Fibroblast of upper back skin (primary cell): ENCODE data around the gene NDUFS6.

Experiments
- DNase-seq: peaks from one replicate; pipeline ENCODE4 v3.0.0-alpha.2; 2013

The NDUFS6 gene

GRCh38 chr5:1818784-1819183, 17.6 kb downstream of the NDUFS6 start:
- no peak for DNase-seq

DNA sequence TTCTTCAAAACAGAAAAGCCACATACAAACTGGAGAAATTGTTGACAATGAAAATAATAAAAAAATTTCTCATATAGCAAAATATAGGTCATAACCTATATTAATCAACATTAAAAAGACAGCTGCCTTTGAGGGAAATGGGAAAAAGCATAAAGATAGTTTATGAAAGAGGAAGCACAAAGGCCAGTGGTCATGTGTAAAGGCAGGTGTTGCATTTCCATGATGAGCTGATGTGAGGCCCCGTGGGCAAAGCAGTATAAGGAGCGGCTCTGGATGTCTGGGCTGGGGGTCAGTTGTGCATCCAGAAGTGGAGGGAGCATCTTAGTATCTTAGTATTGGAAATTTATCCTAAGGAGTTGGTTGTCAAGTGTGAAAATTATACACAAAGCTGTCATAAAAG, 18.3 kb downstream of the NDUFS6 start:
- DNase-seq: no peak

- no peak for DNase-seq
These were observed 19.2 kb downstream of the NDUFS6 start for GRCh38 chr5:1820381-1820780.

DNA sequence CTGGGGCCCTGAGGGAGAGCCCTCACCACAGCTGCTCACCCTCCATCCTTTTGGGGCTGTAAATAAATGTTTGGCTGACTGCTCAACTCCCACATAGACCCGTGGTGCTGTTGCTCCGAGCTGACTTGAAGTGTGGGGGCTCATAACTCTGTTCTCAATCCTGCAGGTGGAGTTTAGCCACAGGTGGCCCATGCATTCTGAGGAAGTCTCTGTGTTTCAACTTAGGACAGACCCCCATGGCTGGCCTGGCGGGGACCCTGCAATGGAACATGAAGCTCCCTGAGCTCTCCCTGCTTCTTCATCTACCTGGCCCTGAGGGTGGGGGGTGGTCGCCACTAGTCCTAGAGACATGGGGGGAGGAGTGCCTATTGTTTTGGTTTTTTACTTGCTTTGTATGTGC, 19.7 kb downstream of the NDUFS6 start:
- DNase-seq: no peak

DNA sequence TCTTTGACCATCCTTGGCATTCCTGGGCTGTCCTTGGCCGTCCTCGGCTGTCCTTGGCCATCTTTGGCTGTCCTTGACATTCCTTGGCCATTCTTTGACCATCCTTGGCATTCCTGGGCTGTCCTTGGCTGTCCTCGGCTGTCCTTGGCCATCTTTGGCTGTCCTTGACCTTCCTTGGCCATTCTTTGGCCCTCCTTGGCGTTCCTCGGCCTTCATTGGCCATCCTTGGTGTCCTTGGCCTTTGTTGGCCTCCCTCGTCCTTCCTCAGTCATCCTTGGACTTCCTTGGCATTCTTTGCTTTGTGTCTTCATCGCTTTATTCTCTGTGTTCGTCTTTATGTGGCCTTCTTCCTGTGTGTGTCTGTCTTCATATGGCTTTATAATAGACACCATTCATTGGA, 20.7 kb downstream of the NDUFS6 start:
- no peak for DNase-seq

DNA sequence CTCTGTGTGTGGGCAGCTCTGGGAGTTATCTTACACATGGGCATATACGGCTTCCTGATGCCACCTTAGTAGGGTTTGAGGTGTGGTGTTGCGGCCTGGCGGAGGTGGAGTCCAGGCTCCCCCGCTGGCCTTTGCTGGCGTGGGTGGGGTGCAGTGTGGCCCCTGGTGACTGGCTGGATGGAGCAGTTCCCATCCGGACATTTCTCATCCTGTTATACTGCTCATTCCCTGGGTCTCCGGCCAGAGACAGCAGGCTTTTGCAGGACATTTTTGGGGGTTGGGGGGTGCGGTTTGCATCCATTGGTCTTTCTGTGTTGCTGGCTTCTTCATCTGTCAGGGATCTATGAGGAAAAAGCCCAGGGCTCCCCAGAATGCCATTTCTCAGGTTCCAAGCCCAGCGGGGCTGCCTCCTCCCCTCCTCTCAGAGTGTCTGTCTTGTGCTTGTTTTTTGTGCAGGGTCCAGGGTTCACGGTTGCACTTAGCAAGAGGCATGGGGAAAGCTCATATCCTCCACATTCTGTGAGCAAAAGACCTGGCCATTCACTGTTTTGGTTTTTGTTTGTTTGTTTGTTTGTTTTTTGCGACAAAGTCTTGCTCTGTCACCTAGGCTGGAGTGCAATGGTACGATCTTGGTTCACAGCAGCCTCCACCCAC, 22.3 kb downstream of the NDUFS6 start:
- DNase-seq: no peak

DNA sequence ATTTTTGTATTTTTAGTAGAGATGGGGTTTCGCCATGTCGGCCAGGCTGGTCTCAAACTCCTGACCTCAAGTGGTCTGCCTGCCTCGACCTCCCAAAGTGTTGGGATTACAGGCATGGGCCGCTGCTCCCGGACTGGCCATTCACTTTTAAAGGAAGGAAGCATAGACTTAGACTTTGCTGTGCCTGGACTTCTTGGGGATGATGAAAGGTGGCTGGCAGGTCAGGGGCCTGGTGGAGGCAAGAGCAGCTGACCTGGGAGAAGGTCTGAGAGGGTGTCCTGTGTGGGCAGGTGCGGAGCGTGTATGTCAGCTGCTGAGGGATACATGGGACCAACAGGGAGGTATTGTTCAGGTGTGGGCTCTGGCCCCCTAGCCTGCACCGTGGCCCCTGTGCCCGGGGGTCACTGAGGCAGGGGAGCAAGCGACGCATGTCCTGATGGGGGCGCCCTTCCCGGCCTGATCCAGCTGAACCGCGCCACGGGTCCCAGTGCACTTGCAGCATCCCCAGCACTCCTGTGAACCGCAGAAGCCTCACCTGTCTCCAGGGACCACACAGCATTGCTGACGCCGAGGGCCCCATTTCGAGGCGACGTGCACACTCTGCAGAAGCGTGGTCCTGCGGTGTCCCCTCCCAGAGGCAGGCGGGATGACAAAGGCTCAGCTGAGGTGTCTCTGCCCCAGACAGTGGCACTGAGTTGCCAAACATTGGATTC, 23.1 kb downstream of the NDUFS6 start:
- no peak for DNase-seq

DNA sequence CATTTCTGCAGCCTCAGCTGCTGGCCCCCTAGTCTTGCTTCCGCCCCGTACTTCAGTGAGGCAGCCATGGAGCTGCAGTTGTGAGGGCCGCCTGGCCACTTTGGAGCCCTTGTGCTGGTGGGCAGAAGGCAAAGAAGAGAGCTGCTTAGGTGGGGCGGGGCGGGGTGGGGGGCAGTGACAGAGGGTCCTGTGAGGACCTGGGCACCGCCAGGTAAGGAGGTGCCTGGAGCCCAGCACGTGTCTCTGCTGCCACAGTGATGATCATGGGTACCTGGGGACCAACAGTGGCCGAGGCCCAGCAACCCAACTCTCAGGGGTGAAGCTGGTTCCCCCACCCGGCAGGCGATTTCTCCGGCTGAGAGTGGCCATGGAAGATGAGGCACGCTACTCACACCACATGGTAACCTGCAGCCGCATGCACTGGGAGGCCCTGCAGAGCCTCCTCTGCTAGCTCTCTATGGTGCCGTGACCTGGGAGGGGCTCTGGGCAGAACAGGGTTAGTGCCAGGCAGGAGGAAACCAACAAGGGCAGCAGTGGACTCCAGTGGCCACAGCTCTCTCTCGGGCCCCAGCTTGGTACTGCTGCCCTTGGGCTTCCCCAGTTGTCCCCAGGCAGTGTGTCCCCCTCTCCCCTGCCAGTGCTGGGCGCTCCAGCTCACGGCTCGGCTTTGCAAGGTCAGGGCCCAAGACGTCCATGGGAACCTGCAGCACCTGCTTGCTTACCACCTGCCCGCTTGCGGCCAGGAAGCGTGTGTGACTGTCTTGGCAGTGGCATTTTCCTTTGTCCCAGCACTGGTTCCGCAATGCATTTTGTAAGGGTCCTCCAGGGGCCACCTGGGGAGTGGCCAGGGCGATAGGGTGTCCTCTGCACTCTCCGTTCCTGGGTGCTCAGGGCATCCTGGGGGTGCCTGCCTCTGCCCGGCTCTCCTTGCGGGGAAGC, 24.0 kb downstream of the NDUFS6 start:
- no peak for DNase-seq

DNA sequence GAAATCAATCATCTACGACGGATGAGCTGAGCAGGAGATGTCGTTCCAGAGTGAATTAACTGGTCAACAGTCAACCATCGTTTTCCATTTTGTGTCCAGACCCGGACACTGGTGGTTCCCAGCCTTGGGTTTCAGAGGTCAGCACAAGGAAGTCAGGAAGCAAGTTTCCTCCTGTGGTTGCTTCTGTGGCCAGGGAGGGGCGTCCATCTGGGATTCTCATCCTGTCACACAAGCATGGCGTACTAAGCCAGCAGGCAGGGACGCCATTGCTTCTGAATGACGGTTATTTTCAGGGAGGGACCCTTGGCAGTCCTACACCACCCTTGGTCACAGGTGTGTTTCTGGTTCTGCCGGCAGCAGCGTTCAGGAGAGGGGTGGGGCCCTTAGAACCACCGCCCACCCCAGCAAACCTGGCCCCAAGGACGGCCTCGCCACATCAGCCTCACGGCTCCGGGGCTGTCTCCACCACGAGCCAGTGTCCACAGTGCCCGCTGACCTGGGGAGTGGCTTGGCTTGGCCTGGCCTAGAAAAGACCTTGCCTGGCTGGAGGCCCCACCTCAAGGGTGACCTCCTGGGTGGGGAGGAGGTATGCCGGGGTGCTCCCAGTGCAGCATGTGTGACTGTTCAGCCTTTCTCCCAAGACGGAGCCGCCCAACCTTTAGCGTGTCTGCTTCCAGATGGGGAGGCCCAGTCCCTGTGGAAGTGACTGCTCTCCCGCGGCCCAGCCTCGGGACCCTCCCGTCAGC, 25.2 kb downstream of the NDUFS6 start:
- DNase-seq: no peak

DNA sequence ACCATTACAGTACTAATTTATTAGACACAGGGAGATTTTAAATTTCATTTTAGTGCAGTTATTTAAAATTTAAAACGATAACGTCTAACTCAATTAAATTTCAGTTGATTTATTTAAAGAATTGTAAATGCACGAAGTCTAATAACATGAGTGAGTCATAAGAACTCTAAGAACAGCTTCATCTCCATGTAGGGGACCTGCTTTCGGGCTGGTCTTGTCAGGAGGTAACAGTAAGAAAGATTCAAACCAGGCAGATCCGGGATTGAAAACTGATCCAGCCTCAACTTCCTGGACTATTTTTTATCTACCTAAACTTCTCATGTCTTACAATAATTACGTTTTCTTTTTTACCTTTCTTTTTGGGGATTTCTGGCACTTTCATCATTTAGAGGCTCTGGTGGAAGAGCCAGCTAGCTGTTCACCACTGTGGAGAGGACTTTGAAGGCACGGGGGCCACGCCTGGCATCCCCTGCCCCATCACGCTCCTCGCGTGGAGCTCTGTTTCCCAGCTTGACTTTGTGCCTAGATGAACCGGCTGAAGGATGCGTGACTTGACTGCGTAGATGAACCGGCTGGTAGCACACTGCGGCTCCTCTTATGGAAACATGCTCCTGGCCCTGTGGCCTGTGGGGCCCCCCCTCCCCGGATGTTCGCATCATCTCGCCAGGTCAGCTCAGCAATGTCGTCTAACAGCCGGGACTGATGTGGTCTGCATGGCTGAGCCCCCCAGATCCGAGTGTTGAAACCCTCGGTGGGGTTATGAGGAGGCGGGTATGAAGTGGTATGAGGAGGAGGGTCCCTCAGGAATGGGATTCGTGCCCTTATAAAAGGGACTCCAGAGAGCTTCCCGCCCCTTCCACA, 26.0 kb downstream of the NDUFS6 start:
- DNase-seq: no peak

DNA sequence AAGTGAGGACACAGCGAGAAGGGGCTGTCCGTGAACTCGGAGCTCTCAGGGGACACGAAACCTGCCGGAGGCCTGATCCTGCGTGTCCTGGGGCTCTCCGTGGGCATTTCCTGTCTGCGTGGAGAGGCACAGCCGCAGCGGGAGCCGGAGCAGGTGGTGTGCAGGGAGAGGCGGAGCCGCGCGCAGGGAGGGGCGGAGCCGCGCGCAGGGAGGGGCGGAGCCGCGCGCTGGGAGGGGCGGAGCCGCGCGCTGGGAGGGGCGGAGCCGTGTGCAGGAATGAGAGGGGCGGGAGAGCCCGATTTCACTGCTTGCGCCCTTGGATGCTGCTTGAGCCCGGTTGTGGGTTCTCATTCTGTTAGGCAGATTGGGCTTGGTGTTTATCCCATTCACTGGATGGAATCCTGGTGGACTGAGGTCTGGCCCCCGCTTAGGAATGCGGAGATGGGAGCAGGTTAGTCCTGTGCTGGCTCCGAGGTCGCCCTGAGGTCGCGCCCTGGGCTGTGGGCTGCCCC, 26.7 kb downstream of the NDUFS6 start:
- DNase-seq: no peak

GRCh38 chr5:1830571-1831228, 29.5 kb downstream of the NDUFS6 start:
- no peak for DNase-seq

DNA sequence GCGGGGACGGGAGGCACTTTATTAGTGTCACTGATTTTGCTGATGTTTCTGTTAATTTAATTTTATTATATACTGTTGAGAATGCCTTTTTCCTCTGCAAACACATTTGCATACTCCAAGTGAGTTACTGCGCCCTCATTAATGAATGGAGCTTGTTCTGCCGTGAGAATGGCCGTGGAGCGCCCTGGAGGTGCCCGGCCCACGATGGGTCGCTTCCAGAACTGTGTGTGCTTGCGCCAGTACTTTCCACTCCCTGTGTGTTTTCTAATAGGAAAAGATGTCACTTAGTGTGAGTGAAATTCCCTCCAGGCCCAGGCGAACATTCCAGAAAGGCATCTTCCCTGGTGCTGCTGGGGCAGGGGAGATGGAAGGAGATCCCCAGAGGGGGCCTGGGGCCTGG, 30.1 kb downstream of the NDUFS6 start:
- DNase-seq: no peak

- DNase-seq: no peak
These were observed 30.6 kb downstream of the NDUFS6 start for GRCh38 chr5:1831677-1832313.

DNA sequence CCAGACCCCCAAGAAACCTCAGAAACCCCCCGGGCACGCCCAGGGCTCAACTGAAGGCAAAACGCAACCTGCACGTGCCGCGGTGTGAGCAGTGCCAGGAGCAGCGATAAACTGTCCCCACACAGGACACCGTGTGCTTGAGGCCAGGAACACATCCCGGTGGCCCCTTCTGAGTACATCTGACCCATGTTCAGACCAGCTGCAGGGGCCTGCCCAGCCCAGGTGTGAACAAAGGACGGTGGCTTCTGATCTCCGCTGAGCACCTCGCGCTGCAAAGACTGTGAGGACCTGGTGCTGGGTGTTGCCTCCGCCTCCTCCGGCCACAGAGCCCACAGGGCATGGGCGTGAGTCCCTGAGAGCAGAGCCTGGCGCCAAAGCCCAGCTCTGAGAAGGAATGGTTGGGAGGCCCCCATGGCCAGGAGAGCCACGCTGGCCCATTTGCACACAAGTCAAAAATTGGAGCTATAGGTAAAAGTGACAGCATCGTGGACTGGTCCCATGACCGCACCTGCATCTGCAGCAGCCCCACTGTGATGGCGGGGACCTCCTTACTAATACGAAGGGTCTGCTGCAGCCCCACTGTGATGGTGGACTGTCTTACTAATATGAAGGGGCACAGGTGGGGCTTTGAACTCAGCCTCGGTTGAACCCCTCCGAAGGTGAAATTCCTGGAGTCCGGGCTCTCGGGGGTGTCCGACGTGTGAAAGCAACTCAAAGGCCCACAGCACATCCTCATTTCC, 31.5 kb downstream of the NDUFS6 start:
- no peak for DNase-seq

DNA sequence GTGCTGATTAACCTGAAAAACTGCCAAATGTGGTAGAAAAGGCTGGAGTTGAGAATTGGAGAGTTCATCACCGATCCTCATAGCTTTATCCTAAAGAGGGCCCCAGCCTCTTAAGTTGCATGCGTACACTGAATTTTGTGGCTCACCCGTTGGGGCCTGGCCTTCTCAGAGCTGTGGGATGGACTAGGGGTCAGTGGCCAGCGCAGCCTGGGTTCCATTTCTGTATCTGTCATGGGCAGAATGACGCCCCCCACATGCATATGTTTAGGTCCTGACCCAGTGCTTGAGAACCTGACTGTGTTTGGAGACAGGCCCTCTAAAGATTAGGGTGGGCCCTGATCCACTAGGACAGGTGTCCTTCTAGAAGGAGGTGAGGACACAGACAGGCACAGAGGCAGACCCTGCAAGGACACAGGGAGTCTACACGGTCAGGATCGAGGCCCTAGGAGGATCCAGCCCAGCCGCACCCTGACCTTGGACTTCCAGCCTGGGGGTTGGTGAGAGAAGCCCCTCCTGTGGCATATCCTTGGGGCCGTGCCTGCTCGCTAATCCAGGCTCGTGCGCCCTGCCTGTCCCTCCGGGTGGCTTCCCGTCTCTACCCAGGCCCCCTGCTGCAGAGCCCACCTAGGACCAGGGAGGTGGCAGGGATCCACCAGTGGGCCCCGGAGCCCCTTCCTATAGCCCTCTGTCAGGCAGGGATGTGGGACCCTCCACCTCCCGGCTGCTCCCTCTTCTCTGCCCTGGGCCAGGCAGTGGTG, 32.2 kb downstream of the NDUFS6 start:
- DNase-seq: no peak

DNA sequence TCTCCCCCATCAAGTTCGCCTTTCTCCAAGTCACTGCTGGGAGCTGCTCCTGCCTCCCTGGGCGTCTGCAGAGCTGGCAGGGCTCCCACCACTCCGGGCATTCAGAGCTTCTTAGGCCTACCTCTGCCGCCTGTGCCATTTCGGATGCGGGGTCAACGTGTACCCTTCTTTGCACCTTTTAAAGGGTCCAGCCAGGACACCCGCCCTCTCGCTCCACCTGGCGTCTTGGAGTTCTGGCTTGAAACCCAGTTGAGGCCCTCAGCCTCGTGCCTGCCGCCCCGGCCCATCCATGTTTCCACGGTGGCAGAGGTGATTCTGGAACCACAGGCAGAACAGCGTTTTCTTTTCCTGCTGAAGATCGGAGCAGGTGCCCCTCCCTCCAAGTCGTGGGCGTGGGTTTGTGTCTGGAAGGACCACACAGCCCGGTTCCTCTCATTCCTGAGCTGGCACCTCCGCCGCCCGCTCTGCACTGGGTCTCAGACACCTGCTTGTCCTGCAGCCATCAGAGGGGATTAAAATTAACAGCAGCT, 32.9 kb downstream of the NDUFS6 start:
- DNase-seq: no peak

DNA sequence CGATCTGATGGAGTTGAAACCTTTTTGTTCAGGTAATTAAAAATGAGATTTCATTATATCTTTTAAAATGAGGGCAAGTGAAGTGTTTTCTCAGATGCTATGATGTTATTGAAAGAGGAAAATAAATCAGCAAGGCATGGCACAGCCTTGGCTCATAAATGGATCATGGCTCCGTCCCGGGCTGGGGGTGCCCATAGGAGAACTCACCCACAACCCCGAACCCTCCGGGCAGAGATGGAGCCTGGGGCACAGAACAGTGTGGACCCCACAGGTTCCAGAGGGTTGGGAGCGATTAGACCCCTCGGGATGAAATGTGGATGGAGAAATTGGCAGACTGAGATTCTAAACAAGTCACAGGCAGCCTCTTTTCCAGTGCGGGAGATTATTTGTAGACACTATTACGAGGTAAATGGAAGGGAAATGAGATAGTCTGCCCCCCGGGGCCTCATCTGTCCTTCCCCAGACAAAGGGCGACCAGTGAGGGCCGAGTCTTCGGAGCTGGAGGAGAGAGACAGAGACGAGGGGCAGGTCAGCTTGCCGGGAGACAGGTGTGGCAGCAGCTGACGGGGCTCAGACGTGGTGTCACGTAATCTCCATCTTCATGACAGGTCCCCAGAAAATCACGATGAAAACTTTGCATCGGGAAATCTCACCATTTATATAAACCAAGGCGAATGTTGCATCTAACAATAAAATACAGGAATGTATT, 33.7 kb downstream of the NDUFS6 start:
- DNase-seq: no peak
